WTC11 (cell line): Measurements from ENCODE around the gene IKBKG. TPM values are rescaled to one million over a fixed set of nuclear protein-coding genes. Genes with fewer than 3 reads are reported as not detected.
"Not testable (repeated sequence)": the region's sequence is repeated elsewhere in the genome, so short reads cannot be mapped to it uniquely, and the experiment has no call there.

ENCODE experiments used
- ATAC-seq: fragments of 200-7000 bp; cut with Tn5 transposase; 2 replicates; pipeline ENCODE4 v1.10.0; 2021; ENCODE audit warnings: mild to moderate bottlenecking, moderate library complexity
- CTCF ChIA-PET: fragments of 300-600 bp; sonication (Branson Sonifier 250); formaldehyde crosslinking; loops from one replicate; lab custom pipeline; 2021; ENCODE audit warnings: antibody characterized with exemption; lab: Charles Lee
- POLR2A ChIA-PET: fragments of 350-600 bp; sonication (Branson Sonifier 250); formaldehyde crosslinking; loops from one replicate; lab custom pipeline; 2021; ENCODE audit warnings: antibody characterized with exemption; lab: Charles Lee
- DNase-seq: peaks from one replicate; pipeline ENCODE4 v3.0.0; 2021; ENCODE audit warnings: low spot score
- H3K27ac Mint-ChIP-seq: 2 replicates; pipeline ENCODE4 v1.8.0; 2021; ENCODE audit warnings: mixed read lengths
- H3K27me3 Mint-ChIP-seq: 2 replicates; pipeline ENCODE4 v1.8.0; 2021; ENCODE audit warnings: low read depth, mild to moderate bottlenecking, moderate library complexity, mixed read lengths
- H3K36me3 Mint-ChIP-seq: 2 replicates; pipeline ENCODE4 v1.8.0; 2021; ENCODE audit warnings: mixed read lengths
- H3K4me1 Mint-ChIP-seq: 2 replicates; pipeline ENCODE4 v1.8.0; 2022; ENCODE audit warnings: mixed read lengths
- H3K4me3 Mint-ChIP-seq: 2 replicates; pipeline ENCODE4 v1.8.0; 2021; ENCODE audit warnings: mild to moderate bottlenecking, moderate library complexity, mixed read lengths
- H3K9me3 Mint-ChIP-seq: 2 replicates; pipeline ENCODE4 v1.8.0; 2021; ENCODE audit warnings: mixed read lengths
- GABPB1 ChIP-seq: sonication (generic); formaldehyde crosslinking; IDR thresholded peaks from 2 replicates; pipeline ENCODE4 v1.8.1; 2023; ENCODE audit warnings: mild to moderate bottlenecking, missing genetic modification reagents
- ZBTB21 ChIP-seq: sonication (generic); formaldehyde crosslinking; IDR thresholded peaks from 2 replicates; pipeline ENCODE4 v1.8.1; 2023; ENCODE audit warnings: mild to moderate bottlenecking, missing genetic modification reagents, borderline replicate concordance
- total RNA-seq: library from RNA; stranded (reverse); gene quantifications from 3 replicates; pipeline ENCODE4 v1.2.3, GENCODE V29; 2021

IKBKG gene
- total RNA-seq, 1 experiment from 2014 or later = 29.1 TPM

DNA sequence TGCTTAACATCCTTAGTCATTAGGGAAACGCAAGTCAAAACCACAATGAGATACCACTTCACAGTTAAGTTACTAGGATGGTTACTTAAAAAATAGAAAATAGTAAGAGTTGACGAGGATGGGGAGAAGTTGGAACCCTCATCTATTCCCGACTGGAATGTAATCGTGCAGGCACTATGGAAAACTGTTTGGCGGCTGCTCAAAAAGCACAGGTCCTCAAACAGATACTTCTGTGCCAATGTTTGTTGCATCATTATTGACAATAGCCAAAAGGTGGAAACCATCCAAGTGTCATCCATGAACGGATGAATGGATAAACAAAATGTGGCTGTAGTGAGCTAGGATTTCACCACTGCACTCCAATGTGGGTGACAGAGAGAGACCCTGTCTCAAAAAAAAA lies 60.0 kb downstream of the IKBKG start:
- no peaks in the 10 kb centered on the region for H3K9me3 Mint-ChIP-seq

DNA sequence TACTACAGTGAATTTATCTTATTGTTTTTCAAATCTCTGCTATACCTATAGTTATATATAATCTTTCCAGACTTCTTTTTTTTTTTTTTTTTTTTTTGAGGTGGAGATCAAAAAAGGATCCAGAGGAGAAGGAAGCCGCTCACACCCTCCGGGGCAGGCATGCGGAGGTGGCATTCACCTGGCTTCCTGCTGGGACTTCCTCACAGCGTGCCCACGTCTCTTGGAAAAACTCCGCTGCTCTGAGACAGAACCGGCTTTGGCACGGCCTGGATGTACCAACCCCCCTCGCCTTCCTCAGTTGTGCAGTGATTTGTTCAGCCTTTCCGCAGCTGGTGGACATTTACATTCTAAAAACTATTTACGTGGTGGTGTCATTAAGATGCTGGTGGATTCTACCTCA lies 60.6 kb downstream of the IKBKG start:
- H3K27me3 Mint-ChIP-seq, ATAC-seq, H3K4me3 Mint-ChIP-seq, POLR2A ChIA-PET, DNase-seq, H3K9me3 Mint-ChIP-seq, CTCF ChIA-PET, H3K36me3 Mint-ChIP-seq, H3K27ac Mint-ChIP-seq: not testable (repeated sequence)
- peaks cover 28% of the 10 kb centered on the region for H3K4me1 Mint-ChIP-seq

More for the DNA sequence above, 60.0 kb downstream of the IKBKG start:
- no peaks in the 10 kb centered on the region; the same call in 1 of the 2 replicates for H3K27me3 Mint-ChIP-seq
- ChIA-PET CTCF (no interaction called here), POLR2A (no interaction called here)
- TF ChIP-seq ZBTB21 (no peak), GABPB1 (CRISPR knock-in tag) (peak; percentile 88)
- no peak overlapping the region for H3K27ac Mint-ChIP-seq
- peaks cover 28% of the 10 kb centered on the region for H3K4me1 Mint-ChIP-seq
- H3K4me3 Mint-ChIP-seq = no peak overlapping the region
- H3K36me3 Mint-ChIP-seq = no peaks in the 10 kb centered on the region
- no peak for DNase-seq
- ATAC-seq = no peak

DNA sequence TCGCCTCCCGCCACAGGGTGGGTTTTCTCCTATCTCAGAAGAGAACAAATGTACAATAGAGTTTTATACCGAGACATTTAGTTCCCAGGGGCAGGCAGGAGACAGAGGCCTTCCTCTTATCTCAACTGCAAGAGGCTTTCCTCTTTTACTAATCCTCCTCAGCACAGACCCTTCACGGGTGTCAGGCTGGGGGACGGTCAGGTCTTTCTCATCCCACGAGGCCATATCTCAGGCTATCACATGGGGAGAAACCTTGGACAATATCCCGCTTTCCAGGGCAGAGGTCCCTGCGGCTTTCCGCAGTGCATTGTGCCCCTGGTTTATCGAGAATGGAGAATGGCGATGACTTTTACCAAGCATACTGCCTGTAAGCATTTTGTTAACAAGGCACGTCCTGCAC lies 61.4 kb downstream of the IKBKG start:
- ATAC-seq, H3K27ac Mint-ChIP-seq, H3K27me3 Mint-ChIP-seq, POLR2A ChIA-PET, H3K4me3 Mint-ChIP-seq, DNase-seq, CTCF ChIA-PET, H3K9me3 Mint-ChIP-seq, H3K36me3 Mint-ChIP-seq: not testable (repeated sequence)
- H3K4me1 Mint-ChIP-seq = peaks cover 28% of the 10 kb centered on the region

- ATAC-seq, CTCF ChIA-PET, DNase-seq, H3K4me3 Mint-ChIP-seq, H3K27me3 Mint-ChIP-seq, POLR2A ChIA-PET, H3K36me3 Mint-ChIP-seq, H3K9me3 Mint-ChIP-seq, H3K27ac Mint-ChIP-seq: not testable (repeated sequence)
- H3K4me1 Mint-ChIP-seq = peaks cover 24% of the 10 kb centered on the region
Observed at GRCh38 chrX:154611146-154611545, 63.7 kb downstream of the IKBKG start.

GRCh38 chrX:154613586-154613985 lies 66.2 kb downstream of the IKBKG start:
- H3K9me3 Mint-ChIP-seq, POLR2A ChIA-PET, H3K4me3 Mint-ChIP-seq, H3K27me3 Mint-ChIP-seq, CTCF ChIA-PET, DNase-seq, H3K36me3 Mint-ChIP-seq, H3K27ac Mint-ChIP-seq: not testable (repeated sequence)
- ATAC-seq = peak; percentile 41
- H3K4me1 Mint-ChIP-seq = peaks cover 12% of the 10 kb centered on the region

Other genes with a start within 250 kb of the IKBKG start
- 914 to 1,017 TPM (median 992 TPM) in 3 replicates for gene FLNA, start 173.0 kb upstream of the IKBKG start, total RNA-seq
- 69.8 to 78.3 TPM (median 72.7 TPM) in 3 replicates for gene EMD, start 168.3 kb upstream of the IKBKG start, total RNA-seq
- gene RPL10, start 149.2 kb upstream of the IKBKG start, total RNA-seq = 2,241 to 2,474 TPM (median 2,438 TPM) in 3 replicates
- 16.2 to 21.6 TPM (median 21.2 TPM) in 3 replicates for gene DNASE1L1, start 138.4 kb upstream of the IKBKG start, total RNA-seq
- gene TAFAZZIN, start 136.1 kb upstream of the IKBKG start, total RNA-seq = 43.5 to 48.6 TPM (median 44.5 TPM) in 3 replicates
- 43.9 to 46.0 TPM (median 44.8 TPM) in 3 replicates for gene ATP6AP1, start 118.9 kb upstream of the IKBKG start, total RNA-seq
- 106 to 108 TPM (median 108 TPM) in 3 replicates for gene GDI1, start 110.5 kb upstream of the IKBKG start, total RNA-seq
- 50.2 to 51.8 TPM (median 51.1 TPM) in 3 replicates for gene FAM50A, start 103.5 kb upstream of the IKBKG start, total RNA-seq
- 26.6 to 33.1 TPM (median 31.4 TPM) in 3 replicates for gene PLXNA3, start 89.3 kb upstream of the IKBKG start, total RNA-seq
- 46.1 to 52.1 TPM (median 50.2 TPM) in 3 replicates for gene LAGE3, start 68.3 kb upstream of the IKBKG start, total RNA-seq
- gene UBL4A, start 61.0 kb upstream of the IKBKG start, total RNA-seq = 34.0 to 34.7 TPM (median 34.1 TPM) in 3 replicates
- gene SLC10A3, start 57.0 kb upstream of the IKBKG start, total RNA-seq = 8.7 to 9.8 TPM (median 9.6 TPM) in 3 replicates
- 23.5 to 26.5 TPM (median 25.0 TPM) in 3 replicates for gene FAM3A, start 31.4 kb upstream of the IKBKG start, total RNA-seq
- 64.7 to 72.8 TPM (median 66.0 TPM) in 3 replicates for gene G6PD, start 774 bp upstream of the IKBKG start, total RNA-seq
- gene CTAG1A, start 37.5 kb downstream of the IKBKG start, total RNA-seq = not detected in 3 replicates
- gene CTAG1B, start 71.7 kb downstream of the IKBKG start, total RNA-seq = not detected in 3 replicates
- gene CTAG2, start 106.0 kb downstream of the IKBKG start, total RNA-seq = not detected in 3 replicates
- gene GAB3, start 203.5 kb downstream of the IKBKG start, total RNA-seq = 0.66 to 1.0 TPM (median 0.72 TPM) in 3 replicates
- gene DKC1, start 215.2 kb downstream of the IKBKG start, total RNA-seq = 108 to 123 TPM (median 112 TPM) in 3 replicates